ENCODE results near the gene ATP8A2.
A peak's percentile ranks its signal among the peaks of the same experiment; 100 is the strongest.

The ATP8A2 gene

DNA sequence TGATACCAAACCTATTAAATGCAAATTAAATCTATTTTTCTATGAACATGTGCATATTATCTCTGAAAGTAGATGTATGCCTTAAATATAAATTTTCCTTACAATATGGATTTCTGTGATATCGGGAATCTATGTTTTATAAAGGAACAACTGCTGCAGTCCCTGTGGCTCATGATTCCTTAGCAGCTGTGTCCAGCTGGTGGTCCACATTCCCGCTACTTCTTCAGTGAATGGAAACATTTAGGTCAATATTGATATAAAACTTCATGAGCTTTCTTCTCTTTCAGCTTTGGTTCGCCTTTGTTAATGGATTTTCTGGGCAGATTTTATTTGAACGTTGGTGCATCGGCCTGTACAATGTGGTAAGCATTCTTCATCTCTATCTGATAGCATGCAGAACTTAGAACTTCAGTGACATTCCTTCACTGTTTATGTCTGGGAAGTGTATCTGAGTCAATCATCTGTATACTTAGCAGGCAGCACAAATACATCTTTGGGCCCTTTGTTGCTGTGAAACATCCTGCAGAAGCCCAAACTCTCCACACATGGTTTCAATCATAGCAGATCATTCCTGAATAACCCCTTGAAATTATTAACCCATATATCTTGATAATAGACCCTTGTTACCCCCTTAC, 456.2 kb downstream of the ATP8A2 start:
- DNase-seq, result no peak

DNA sequence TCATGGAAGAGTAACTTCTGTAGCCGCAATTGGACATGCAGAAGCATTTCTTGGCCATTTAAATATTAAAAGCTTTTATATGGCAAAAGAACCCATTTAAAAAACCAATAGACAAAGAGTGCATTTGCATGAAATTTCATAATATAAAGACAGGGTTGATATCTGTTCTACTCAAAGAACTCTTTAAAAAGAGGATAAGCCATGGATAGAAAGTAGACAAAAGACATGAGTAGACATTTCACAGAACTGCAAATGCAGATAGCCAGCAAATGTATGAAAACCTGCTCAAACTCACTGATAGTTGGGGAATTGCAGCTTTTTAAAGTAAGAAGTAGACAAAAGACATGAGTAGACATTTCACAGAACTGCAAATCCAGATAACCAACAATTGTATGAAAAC, 462.0 kb downstream of the ATP8A2 start:
- no peak for DNase-seq

DNA sequence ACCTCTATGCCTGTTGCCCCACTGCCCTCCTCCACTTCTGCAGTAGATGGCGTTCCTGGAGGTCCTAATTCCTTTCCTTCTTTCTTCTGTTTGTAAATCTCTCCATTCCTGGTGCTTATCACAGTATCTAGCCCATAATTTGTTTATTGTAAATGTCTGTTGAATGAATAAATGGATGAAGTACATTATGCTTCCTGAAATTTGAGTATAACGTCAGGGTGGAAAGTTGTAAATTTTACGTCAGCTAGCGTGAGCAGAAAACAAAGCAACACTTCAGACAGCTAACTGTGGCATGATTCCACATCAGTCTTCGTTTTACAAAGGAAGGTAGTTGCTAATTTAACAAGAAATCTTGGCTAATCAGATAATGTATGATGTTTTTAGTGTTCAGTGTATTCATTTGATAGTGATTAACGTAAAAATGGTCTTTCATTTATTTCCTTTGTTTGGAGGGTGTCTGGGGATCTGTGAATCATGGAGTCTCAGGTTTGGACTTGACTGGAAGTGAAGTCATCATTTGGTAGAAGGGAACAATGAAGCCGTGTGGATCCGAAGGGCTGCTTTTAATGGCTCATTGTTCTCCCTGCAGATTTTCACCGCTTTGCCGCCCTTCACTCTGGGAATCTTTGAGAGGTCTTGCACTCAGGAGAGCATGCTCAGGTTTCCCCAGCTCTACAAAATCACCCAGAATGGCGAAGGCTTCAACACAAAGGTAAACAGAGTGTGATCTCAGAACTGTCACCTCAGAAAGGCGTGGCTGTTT, 465.0 kb downstream of the ATP8A2 start:
- DNase-seq, result no peak

DNA sequence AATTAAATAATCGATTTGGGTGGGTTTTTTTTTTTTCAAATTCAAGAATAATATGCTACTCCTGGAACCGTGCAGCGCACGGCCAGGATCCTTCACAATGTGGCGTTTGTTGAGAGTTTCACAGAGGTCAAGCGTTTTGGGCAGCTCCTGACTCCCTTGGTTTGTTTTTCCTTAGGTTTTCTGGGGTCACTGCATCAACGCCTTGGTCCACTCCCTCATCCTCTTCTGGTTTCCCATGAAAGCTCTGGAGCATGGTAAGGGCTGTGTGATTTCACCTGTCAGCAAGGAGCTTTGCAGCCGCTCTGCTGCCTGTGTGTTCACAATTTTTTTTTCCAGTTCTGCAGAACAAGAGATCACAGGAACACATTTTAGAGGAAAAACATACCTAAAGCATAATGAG, 467.6 kb downstream of the ATP8A2 start:
- DNase-seq, result no peak

DNA sequence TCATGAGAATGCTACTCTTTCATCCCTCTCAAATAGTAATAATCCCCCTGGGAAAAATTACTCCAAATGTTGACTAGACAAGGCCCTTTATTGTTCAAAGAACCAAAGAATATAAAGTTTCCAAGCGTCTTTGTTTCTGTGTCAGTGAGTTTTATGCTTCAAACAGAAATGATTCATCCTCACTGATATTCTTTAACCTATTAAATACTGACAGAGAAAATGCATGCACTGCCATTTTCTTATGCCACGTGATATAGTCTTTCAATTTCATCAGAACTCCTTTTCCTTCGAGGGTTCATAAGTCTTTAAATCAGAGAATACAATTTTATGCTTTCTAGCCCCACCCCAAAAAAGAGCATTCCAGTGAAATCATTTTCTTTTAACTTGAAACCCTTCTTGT, 468.5 kb downstream of the ATP8A2 start:
- no peak for DNase-seq

DNA sequence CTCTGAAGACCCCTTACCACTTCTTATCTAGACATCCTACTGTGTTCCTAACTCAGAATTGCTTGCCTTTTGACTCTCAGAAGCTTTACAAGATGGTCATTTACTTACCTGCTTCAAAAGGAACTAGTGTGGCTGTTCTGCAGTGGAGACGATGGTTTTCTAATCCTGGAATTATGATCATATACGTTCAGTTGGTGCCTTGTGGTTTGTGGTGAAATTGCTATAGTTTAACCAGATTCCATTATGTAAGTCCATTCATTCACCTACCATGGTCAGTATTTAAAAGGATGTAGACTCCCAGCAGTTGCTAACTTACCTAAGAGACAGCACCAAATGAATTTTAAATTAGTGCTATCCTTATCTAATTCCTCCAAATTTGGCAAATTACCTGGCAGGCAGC, 469.2 kb downstream of the ATP8A2 start:
- DNase-seq, result no peak

DNA sequence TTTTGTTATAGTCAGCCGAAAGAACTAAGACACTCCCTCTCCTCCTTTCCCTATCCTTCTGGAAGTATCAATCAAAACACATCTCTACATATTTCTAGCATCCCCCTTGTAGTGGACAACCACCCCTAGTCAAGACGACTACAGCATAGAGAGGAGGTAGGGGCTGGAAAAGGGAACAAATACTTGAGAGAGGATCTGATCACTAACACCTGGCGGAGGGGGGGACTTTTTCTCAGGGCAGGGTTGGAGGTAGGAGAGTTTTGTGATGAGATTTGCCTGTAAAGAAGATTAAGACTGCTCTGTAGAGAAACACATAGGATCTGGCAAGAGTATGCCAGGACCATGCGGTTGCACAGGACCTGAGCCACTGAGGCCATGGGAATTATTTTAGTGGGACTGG, 471.9 kb downstream of the ATP8A2 start:
- no peak for DNase-seq

DNA sequence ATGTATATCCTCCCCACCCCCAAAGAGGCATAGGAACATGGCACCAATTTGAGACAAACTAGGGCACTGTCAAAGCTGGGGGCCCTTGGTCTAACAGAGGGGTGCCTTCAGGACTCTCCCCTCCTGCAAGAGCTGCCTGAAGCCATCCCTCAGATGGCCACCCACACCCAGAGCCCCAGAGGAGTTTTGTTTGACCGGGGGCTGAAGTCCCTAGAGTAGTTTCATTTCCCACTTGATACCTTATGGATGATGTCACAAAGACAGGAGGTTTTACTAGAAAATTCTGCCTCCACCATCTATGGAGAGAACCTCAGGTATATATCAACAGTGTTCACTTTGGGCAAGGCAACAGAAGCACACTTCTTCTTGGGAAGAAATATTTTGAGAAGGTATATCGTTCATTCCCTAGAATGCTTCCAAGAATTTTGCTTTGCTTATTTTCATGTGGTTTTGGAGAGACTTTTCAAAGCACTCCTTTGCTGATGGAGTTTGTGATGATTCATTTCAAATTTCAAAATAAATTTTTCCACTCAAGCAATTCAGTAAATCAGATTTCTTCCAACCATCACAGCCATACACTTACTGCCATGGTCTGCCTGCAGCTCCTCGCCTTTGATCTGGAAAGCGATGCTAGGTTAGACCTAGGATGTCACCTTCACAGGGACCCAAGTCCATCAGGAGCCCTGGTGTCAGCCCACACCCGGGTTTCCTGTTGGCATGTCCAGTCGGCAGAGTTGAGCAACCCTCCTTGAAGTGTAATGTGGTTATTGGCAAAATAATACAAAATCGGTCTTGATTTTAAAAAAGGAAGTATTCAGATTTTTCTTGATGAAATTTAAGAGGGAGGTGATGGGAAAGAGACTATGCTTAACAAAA, 473.0 kb downstream of the ATP8A2 start:
- no peak for DNase-seq

DNA sequence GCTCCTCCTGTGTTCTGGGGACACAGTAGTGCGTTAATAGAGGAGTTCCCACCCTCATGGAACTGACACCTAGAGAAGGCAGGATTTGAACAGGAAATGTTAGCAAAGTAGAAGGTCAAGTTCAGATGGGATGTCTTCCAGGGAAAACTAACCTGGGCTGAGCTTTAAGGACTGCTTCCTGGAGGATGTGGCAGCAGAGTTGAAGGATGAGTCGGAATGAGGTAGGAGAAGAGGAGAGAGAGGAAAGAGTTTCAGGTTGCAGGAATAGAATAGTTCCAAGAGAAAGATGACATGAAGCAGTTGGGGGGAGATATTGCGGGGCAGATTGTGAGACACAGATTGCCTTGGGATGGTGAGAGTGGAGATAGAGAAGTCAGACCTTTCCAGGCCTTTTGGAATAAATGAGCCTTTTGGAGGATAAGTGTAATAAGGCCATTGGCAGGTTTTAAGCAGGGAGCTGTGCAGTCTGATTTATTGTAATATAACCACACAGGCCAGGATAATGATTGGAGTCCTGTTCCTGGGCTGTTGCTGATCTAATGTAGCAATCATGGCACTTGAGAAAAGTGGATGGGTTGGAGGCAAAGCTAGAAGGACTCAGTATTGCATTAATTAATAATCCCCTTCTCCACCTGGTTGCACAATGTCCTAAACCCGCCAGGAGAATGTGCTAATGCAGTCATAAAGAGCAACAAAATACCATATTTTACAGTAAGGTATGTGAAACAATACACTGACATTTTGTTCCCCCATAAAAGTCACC, 474.6 kb downstream of the ATP8A2 start:
- no peak for DNase-seq

DNA sequence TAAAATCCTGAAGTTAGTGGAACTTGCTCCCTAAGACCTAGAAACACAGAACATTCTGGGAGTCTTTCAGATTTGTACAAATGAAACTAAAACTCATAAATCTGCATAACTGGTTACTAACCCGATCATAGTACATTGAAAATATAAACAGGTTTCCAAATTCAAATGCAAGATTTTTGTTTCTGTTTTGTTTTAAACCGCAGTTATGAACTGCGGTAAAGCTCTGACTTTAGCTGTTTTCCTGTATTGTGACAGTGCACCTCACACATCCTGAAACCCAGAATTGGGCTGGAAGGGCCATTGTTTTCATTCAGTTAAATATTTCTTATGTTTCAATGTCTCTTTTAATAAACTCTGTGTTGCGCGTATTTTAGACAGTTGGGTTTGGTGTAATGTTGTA, 475.4 kb downstream of the ATP8A2 start:
- no peak for DNase-seq

DNA sequence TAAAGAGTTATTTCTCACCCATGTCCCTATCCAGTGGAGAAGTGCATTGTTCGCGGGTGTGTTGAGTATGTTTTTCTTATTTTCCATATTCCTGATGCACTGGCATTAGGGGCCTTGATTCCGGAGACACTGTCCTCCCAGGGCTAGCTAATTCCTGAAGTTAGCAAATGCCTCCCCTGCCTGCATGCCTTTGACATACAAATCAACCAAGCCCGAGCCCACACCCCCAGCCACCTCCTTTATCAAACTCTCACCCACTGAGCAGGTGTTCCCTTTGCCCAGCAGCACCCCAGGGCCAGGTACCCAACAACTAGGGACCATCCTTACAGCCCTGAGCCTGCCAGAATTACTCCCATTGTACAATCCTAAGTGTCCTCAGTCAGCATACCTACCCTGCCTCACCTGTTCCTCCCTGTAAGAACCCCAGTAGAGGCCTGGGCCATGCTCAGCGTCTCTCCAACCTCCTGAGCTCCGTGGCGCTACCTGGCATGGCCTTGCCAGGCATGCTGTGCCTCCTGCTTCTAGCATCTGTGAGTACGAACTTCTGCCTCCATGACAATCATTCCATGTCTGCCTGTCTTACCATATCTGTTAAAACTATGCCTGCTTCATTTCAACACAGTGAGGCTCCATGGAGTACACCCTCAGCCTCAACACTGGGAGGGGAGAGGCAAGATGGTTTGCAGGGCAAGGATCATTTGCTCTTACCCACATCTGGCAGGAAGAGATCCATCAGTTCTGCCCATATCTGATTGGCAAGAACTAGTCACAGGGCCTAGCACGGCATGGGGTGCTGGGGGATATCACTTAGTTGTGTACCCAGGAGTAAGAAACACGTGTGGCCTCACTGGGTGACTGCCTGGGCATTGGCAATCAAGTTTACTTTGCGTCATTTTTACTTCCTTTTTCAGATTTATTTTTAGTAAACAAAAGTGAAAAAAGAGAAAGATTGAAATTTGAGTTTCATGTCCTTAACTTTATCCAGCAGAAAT, 476.2 kb downstream of the ATP8A2 start:
- DNase-seq, result no peak

DNA sequence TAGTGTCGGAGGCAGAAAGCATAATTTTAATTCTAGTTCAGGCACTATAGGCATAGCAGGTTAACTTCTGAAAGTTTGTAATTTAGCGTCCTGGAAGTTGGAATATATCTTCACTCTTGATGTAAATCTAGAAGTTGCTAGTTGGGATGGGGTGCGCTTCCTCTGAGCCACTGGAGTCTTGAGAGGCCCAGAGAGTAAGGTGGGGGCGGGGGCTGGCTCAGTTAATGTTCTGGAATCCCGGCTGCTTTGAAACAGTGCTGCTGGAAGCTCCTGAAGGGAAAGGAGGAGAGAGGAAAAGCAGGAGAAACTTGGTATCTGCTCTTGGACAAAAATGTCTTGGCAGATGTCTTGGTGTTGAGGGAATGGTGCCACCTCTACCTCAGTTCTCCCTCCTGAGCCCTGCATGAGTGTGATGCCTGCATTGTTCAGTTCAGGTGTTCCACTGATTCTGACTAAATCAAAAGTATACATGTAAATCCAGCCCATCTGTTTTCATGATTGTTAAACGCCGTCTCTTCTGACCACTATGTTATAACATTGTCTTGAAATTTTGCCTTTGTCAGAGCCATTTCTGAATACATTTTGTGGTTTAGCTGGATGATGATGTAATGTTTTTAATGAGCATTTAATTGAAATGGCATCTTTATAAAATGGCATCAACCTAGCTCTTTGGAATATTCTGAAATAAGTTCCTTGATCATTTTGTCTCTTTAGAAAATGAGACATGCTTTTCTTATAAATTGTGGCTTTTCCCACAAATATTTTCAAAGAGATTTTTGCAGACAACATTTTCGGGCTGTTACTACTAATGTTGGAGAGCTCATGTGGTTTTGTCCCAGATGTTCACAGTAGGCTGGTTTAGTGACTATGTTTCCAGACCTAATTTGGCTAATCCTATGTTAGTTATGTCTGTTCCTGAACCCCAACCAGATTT, 477.3 kb downstream of the ATP8A2 start:
- DNase-seq, result no peak

DNA sequence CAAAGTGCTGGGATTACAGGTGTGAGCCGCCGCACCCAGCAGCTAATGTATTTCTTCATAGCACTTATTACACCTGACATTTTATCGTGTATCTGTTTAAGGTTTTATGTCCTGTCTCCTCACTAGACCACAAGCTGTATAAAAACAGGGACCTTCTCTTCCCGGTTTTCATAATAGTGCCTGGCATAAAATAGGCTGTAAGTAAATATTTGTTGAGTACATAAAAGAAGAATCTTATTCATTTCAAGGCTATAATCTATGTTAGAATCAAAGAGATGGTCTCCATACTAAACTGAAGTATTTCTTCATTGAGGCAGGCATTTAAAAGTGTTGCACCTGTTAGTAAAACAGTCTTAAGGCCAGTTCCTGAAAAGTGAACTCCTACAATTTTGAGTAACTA, 486.1 kb downstream of the ATP8A2 start:
- no peak for DNase-seq

DNA sequence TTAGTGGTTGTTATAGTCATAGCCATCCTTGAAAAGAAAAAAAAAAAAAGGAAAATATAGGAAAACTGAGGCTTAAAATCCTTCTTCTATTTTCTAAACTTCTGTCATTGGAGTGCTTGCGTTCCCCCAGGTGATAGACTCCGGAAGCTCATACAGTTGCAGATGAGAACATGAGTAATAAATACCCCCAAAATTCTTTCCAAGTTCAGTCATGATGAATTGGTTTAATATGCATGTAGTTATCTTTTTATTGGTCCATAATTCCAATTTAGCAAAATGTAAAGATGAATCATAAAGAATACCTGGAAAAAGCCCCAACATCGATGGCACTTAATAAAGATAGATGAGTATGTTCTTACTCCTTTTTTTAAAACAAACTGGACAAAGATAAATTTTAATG, 487.8 kb downstream of the ATP8A2 start:
- DNase-seq, result no peak

DNA sequence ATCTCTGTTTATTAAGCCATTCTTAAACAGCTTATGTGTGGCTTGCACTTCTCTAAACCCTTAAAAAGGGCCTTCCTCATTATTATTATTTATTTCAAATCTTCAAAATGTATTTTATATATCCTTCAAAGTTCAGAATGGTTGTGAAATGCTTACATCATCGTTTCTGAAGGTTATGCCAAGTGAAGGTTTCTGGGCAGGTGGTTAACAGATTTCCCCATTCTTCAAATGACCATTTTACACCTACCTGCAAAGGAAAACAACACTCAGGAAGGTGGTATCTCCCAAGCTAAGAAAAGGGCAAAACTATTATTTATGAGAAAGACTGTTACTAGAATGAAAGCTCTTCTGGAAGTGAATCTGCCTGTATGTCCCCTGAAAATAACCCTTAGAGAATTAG, 488.5 kb downstream of the ATP8A2 start:
- no peak for DNase-seq

DNA sequence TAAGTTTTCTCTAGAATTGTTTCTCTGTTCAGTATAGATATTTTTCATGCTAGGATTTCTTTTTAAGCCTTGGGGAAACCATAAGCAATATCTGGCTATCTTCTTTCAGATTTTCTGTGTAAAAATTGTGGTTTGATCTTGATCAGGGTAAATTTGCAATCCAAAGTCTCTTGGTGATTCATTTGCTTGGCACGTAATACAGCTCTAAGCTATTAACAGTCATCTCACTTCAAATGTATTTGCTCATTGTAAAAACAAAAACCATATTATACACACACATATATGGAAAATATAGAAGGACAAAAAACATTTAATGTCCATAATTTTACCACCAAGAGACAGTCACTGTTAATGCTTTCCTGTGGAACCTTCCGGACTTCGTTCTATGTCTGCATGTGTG, 489.1 kb downstream of the ATP8A2 start:
- peak; percentile 1 for DNase-seq

DNA sequence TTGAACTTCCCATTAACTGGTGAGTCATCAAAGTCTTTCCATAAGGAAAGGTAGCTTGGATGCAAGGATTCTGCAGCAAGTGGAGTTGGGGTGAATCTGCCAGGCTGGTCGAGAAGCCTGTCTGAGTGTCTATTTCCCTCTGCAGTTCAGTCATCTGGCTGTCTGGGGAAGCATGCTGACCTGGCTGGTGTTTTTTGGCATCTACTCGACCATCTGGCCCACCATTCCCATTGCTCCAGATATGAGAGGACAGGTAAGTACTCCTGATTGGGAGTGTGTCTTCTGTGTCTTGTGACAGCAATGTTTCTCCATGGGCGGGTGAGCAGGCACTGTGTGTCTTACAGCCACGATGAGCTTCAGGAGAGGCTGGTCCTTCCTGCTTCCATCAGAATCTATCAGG, 490.4 kb downstream of the ATP8A2 start:
- no peak for DNase-seq

DNA sequence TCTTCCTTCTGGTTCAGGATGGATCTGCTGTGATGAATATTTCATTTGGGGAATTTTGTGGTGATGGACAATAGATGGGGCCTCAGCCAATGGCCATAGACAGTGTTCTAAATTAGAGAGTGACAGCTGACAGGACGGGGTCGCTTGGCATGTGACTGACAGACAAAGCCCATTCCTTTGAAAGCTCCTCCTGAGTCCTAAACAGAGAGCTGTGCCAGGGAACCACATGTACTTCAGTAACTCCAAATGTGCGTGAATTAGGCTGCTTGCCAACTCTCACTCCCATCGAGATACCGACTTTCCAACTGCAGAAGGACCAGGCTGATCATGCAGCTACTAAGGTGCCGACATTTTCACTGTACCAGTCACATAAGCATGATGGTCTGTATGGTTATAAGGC, 492.3 kb downstream of the ATP8A2 start:
- no peak for DNase-seq

DNA sequence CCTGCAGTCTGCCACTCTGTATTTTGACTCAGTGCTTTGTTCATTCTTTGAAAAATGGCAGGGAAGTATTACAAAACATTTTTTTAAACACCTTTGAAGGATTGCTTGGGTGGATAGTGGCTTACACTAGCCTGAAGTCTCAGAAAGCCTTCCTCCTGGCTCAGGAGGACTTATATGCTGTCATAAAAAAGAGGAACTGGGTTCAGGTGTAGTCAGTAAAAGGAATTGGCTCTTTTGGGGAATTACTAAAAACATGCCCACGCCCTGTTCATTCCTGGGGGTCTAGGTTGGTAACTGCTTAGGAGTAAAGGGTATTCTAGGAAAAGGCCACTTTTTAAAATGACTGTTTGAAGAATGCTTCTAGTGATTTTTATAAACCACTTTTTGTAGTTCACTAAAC, 493.2 kb downstream of the ATP8A2 start:
- DNase-seq, result no peak

DNA sequence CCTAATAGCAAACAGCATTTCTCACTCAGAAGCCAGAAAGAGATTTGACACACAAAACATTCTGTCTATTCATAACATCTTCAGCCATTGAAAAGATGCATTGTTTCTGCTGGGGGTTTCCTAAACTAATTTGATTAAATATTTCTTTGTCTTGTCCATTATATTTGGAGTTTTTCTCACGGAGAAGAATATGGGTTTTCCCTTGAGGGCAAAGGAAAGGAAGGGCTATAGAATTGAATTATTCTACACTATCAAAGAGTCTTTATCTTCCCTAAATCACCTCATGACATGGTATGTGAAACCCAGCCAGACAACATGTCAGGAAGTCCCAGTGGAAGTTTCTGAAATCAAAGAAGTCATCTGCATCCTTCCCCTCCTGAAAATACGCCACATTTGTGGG, 493.6 kb downstream of the ATP8A2 start:
- DNase-seq, result peak; percentile 37

DNA sequence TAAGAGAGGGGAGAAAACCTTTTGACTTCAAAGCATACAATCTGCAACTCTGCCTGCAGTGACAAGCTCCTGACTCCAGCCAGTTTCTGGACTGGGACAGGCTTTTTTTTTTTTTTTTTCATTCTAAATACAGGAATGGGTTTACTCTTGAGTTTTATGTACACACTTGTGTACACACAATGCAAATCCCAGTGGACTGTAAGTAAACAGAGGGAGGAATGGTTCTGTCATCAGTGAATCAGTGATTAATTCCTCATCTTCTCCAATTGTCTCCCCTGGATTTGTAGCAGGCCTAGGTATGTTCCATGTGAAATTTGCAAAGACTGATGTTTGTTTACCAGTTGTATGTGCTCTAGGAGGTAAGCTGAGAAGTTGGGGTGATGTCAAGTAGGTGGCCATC, 495.3 kb downstream of the ATP8A2 start:
- DNase-seq, result no peak
